Myocyte (in vitro differentiated cells): ENCODE results near the gene CACNA1F. TPM values are rescaled to one million over a fixed set of nuclear protein-coding genes. Genes with fewer than 3 reads are reported as not detected.

Experiments
- DNase-seq: peaks from one replicate; pipeline ENCODE4 v3.0.0-alpha.2; 2012; ENCODE audit warnings: low read depth
- polyA plus RNA-seq: library from polyadenylated mRNA; unstranded; fragments of >200 nt; gene quantifications from one replicate; pipeline ENCODE4 v1.2.1, GENCODE V29; 2012; ENCODE audit warnings: missing spikeins
- total RNA-seq: library from RNA; depleted of rRNA; stranded (reverse); fragments of >200 nt; gene quantifications from 2 replicates; pipeline ENCODE4 v1.2.3, GENCODE V29; 2014

The CACNA1F gene
- not detected in 2 replicates for total RNA-seq
- polyA plus RNA-seq, result not detected

GRCh38 chrX:49233176-49233575, at the start of gene CACNA1F:
CACNA1F (minus strand) TSS chrX:49233340; CDS start chrX:49233309, 31 bp downstream.
- no peak for DNase-seq

- DNase-seq, result peak; percentile 11
These were observed 49.5 kb upstream of the CACNA1F start for GRCh38 chrX:49282647-49283011.

- no peak for DNase-seq
These were observed 44.9 kb upstream of the CACNA1F start for GRCh38 chrX:49278081-49278480.

- no peak for DNase-seq
These were observed 44.3 kb upstream of the CACNA1F start for GRCh38 chrX:49277535-49277830.

GRCh38 chrX:49276671-49277534, 43.8 kb upstream of the CACNA1F start:
- no peak for DNase-seq

GRCh38 chrX:49276207-49276606, 43.1 kb upstream of the CACNA1F start:
- no peak for DNase-seq

GRCh38 chrX:49273181-49273727, 40.1 kb upstream of the CACNA1F start:
- DNase-seq, result no peak

GRCh38 chrX:49272421-49272820, 39.3 kb upstream of the CACNA1F start:
- DNase-seq, result no peak

- DNase-seq, result no peak
These were observed 38.2 kb upstream of the CACNA1F start for GRCh38 chrX:49271341-49271740.

GRCh38 chrX:49270249-49270921, 37.2 kb upstream of the CACNA1F start:
- no peak for DNase-seq

- no peak for DNase-seq
These were observed 36.7 kb upstream of the CACNA1F start, which contains the start of gene PPP1R3F for GRCh38 chrX:49269767-49270248. PPP1R3F (plus strand) TSS chrX:49269793; CDS start chrX:49269870, 77 bp downstream.

- peak; percentile 98 for DNase-seq
These were observed 36.0 kb upstream of the CACNA1F start for GRCh38 chrX:49269010-49269766.

- no peak for DNase-seq
These were observed 35.5 kb upstream of the CACNA1F start for GRCh38 chrX:49268702-49269009.

GRCh38 chrX:49266523-49267445, 33.6 kb upstream of the CACNA1F start:
- no peak for DNase-seq

- DNase-seq, result no peak
These were observed 31.3 kb upstream of the CACNA1F start, which contains the start of gene FOXP3 for GRCh38 chrX:49264460-49264859. FOXP3 (minus strand) TSS chrX:49264710; CDS start chrX:49258505, 6,205 bp downstream.

- DNase-seq, result no peak
These were observed 30.5 kb upstream of the CACNA1F start for GRCh38 chrX:49263631-49264030.

- DNase-seq, result no peak
These were observed 29.5 kb upstream of the CACNA1F start for GRCh38 chrX:49262603-49263002.

- DNase-seq, result no peak
These were observed 27.3 kb upstream of the CACNA1F start for GRCh38 chrX:49260221-49260985.

- DNase-seq, result no peak
These were observed 25.6 kb upstream of the CACNA1F start for GRCh38 chrX:49258749-49259124.
